OCI-LY1 (cell line): ENCODE data around the gene GLP2R.

Source experiments
- H2AFZ ChIP-seq: fragments of 200-600 bp; sonication (generic), shearing (Covaris generic); 2 replicates; pipeline ENCODE4 v1.6.0; 2014; ENCODE audit warnings: antibody characterized with exemption, mild to moderate bottlenecking, low read length
- H3F3A ChIP-seq: fragments of 200-600 bp; sonication (generic), shearing (Covaris generic); 2 replicates; pipeline ENCODE4 v1.6.0; 2014; ENCODE audit warnings: mild to moderate bottlenecking, antibody characterized with exemption, low read length, moderate library complexity; ENCODE audit not compliant: insufficient read depth
- H3K27ac ChIP-seq: fragments of 200-600 bp; sonication (generic); 2 replicates; pipeline ENCODE4 v1.5.1; 2014; ENCODE audit warnings: low read length, mixed run types, mild to moderate bottlenecking, low read depth; ENCODE audit not compliant: poor library complexity, severe bottlenecking
- H3K27me3 ChIP-seq: fragments of 200-600 bp; sonication (generic); 2 replicates; pipeline ENCODE4 v1.6.0; 2014; ENCODE audit warnings: antibody characterized with exemption, mild to moderate bottlenecking, low read length, moderate library complexity; ENCODE audit not compliant: insufficient read depth
- H3K36me3 ChIP-seq: fragments of 200-600 bp; sonication (generic); 2 replicates; pipeline ENCODE4 v1.6.1; 2014; ENCODE audit warnings: mild to moderate bottlenecking, antibody characterized with exemption, low read length, moderate library complexity, mixed read lengths; ENCODE audit not compliant: insufficient read depth
- H3K4me1 ChIP-seq: fragments of 200-600 bp; sonication (generic); 2 replicates; pipeline ENCODE4 v1.5.1; 2014; ENCODE audit warnings: mild to moderate bottlenecking, low read length, moderate library complexity; ENCODE audit not compliant: insufficient read depth, severe bottlenecking
- H3K4me2 ChIP-seq: fragments of 200-600 bp; sonication (generic), shearing (Covaris generic); 2 replicates; pipeline ENCODE4 v1.6.1; 2014; ENCODE audit warnings: low read length
- H3K4me3 ChIP-seq: fragments of 200-600 bp; sonication (generic); 2 replicates; pipeline ENCODE4 v1.5.1; 2014; ENCODE audit warnings: low read length, low read depth, mild to moderate bottlenecking, mixed read lengths; ENCODE audit not compliant: poor library complexity, severe bottlenecking
- H3K79me2 ChIP-seq: fragments of 200-600 bp; shearing (Covaris generic); 2 replicates; pipeline ENCODE4 v1.6.1; 2016; ENCODE audit warnings: mixed run types, low read length, mixed read lengths; ENCODE audit not compliant: insufficient read depth
- H3K9ac ChIP-seq: fragments of 200-600 bp; sonication (generic), shearing (Covaris generic); 2 replicates; pipeline ENCODE4 v1.6.1; 2014; ENCODE audit warnings: mild to moderate bottlenecking, low read length, mixed read lengths
- H3K9me2 ChIP-seq: fragments of 200-600 bp; sonication (generic), shearing (Covaris generic); 2 replicates; pipeline ENCODE4 v1.6.1; 2014; ENCODE audit warnings: low read depth, mild to moderate bottlenecking, low read length, mixed read lengths
- H3K9me3 ChIP-seq: fragments of 200-600 bp; shearing (Covaris generic); 2 replicates; pipeline ENCODE4 v1.6.1; 2014; ENCODE audit warnings: low read length, mixed read lengths
- H4K20me1 ChIP-seq: fragments of 200-600 bp; sonication (generic), shearing (Covaris generic); 2 replicates; pipeline ENCODE4 v1.6.0; 2016; ENCODE audit warnings: mild to moderate bottlenecking, low read length; ENCODE audit not compliant: insufficient read depth
- CTCF ChIP-seq: fragments of 200-600 bp; sonication (generic), shearing (Covaris generic); IDR thresholded peaks from 2 replicates; pipeline ENCODE4 v1.5.1; 2017; ENCODE audit warnings: mild to moderate bottlenecking, antibody characterized with exemption, low read length, moderate library complexity, mixed read lengths
- EZH2 ChIP-seq: fragments of 200-600 bp; sonication (generic), shearing (Covaris generic); IDR thresholded peaks from 2 replicates; pipeline ENCODE4 v1.8.0; 2017; ENCODE audit warnings: borderline replicate concordance, mixed run types, mild to moderate bottlenecking, antibody characterized with exemption, low read length, moderate library complexity, mixed read lengths

GLP2R gene

GRCh38 chr17:9829343-9829742 lies 3.6 kb downstream of the GLP2R start:
- Histone ChIP-seq H3K4me3 (no peak overlapping the region), H3K27ac (no peak overlapping the region), H3K27me3 (no peaks in the 10 kb centered on the region), H3K4me2 (no peak overlapping the region), H3K79me2 (no peaks in the 10 kb centered on the region), H4K20me1 (no peaks in the 10 kb centered on the region), H3K9ac (no peak overlapping the region), H3K9me3 (no peaks in the 10 kb centered on the region), H3K4me1 (no peaks in the 10 kb centered on the region), H2AFZ (no peak overlapping the region), H3F3A (no peaks in the 10 kb centered on the region), H3K9me2 (no peaks in the 10 kb centered on the region), H3K36me3 (no peaks in the 10 kb centered on the region)
- no peak for TF ChIP-seq CTCF
- no peak for TF ChIP-seq EZH2

- no peaks in the 10 kb centered on the region for H3K79me2 ChIP-seq
- H3K9me2 ChIP-seq, result no peaks in the 10 kb centered on the region
- no peak overlapping the region for H3K27ac ChIP-seq
- no peak overlapping the region for H3K9ac ChIP-seq
- no peaks in the 10 kb centered on the region for H3F3A ChIP-seq
- H3K9me3 ChIP-seq, result no peaks in the 10 kb centered on the region
- no peaks in the 10 kb centered on the region for H4K20me1 ChIP-seq
- no peak for TF ChIP-seq EZH2
- no peak for TF ChIP-seq CTCF
- H3K4me1 ChIP-seq, result no peaks in the 10 kb centered on the region
- no peak overlapping the region for H3K4me2 ChIP-seq
- no peaks in the 10 kb centered on the region for H3K36me3 ChIP-seq
- H2AFZ ChIP-seq, result no peak overlapping the region
- no peaks in the 10 kb centered on the region for H3K27me3 ChIP-seq
- no peak overlapping the region for H3K4me3 ChIP-seq
These were observed 5.0 kb downstream of the GLP2R start for GRCh38 chr17:9830711-9831110.

DNA sequence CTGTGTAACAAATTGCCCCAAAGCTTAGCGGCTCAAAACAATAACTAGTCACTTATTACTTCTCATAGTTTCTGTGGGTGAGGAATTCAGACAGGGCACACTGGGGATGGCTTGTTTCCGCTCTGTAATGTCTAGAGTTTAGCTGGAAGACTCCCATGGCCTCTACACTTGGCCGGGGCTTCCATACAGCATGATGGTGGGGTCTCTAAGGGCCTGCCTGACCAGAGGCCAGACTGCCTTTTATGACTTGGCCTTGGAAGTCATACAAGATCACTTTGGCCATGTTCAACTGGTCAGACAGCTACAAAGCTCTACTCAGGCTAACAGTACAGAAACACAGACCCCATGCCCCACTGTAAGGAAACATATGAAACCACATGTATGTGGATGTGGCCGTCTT lies 8.2 kb downstream of the GLP2R start:
- Histone ChIP-seq H3K79me2 (no peaks in the 10 kb centered on the region), H3K9me3 (no peaks in the 10 kb centered on the region), H2AFZ (no peak overlapping the region), H4K20me1 (no peaks in the 10 kb centered on the region), H3F3A (no peaks in the 10 kb centered on the region), H3K27me3 (no peaks in the 10 kb centered on the region), H3K4me2 (no peak overlapping the region), H3K36me3 (no peaks in the 10 kb centered on the region), H3K9ac (no peak overlapping the region), H3K9me2 (no peaks in the 10 kb centered on the region), H3K4me1 (no peaks in the 10 kb centered on the region), H3K27ac (no peak overlapping the region), H3K4me3 (no peak overlapping the region)
- no peak for TF ChIP-seq EZH2
- no peak for TF ChIP-seq CTCF
